ACC112 (cell line): ENCODE measurements around the gene PPP4R3A.
"Not testable (repeated sequence)": the region's sequence is repeated elsewhere in the genome, so short reads cannot be mapped to it uniquely, and the experiment has no call there.

ENCODE experiments used
- H2AFZ ChIP-seq: fragments of 200-600 bp; sonication (generic); one replicate; pipeline ENCODE4 v1.6.0; 2017; ENCODE audit warnings: antibody characterized with exemption, low read length; ENCODE audit not compliant: unreplicated experiment
- H3K27ac ChIP-seq: fragments of 200-600 bp; sonication (generic); 2 replicates; pipeline ENCODE4 v1.5.1; 2014; ENCODE audit warnings: low read depth, mild to moderate bottlenecking, antibody characterized with exemption, low read length, moderate library complexity
- H3K27me3 ChIP-seq: fragments of 200-600 bp; sonication (generic); 2 replicates; pipeline ENCODE4 v1.6.1; 2014; ENCODE audit warnings: mild to moderate bottlenecking, antibody characterized with exemption, low read length, moderate library complexity, mixed read lengths; ENCODE audit not compliant: insufficient read depth
- H3K36me3 ChIP-seq: fragments of 200-600 bp; sonication (generic); 2 replicates; pipeline ENCODE4 v1.6.1; 2016; ENCODE audit warnings: mild to moderate bottlenecking, antibody characterized with exemption, low read length, moderate library complexity, mixed read lengths; ENCODE audit not compliant: insufficient read depth
- H3K4me1 ChIP-seq: fragments of 200-600 bp; sonication (generic); one replicate; pipeline ENCODE4 v1.6.1; 2016; ENCODE audit warnings: low read length, mixed read lengths; ENCODE audit not compliant: insufficient read depth, unreplicated experiment, control insufficient read depth
- H3K4me3 ChIP-seq: fragments of 200-600 bp; sonication (generic); 2 replicates; pipeline ENCODE4 v1.5.1; 2014; ENCODE audit warnings: mild to moderate bottlenecking, low read depth, low read length
- H3K79me2 ChIP-seq: fragments of 200-600 bp; sonication (generic); one replicate; pipeline ENCODE4 v1.6.0; 2016; ENCODE audit warnings: low read length; ENCODE audit not compliant: control insufficient read depth, unreplicated experiment, insufficient read depth

PPP4R3A gene

GRCh38 chr14:91417120-91417982, 92.8 kb downstream of the PPP4R3A start, which contains the start of gene CCDC88C:
Gene CCDC88C (minus strand): TSS chr14:91417820. CDS start chr14:91417690, 130 bp downstream.
- no peaks in the 10 kb centered on the region for H3K36me3 ChIP-seq
- H3K79me2 ChIP-seq: no peaks in the 10 kb centered on the region
- no peaks in the 10 kb centered on the region for H3K27me3 ChIP-seq
- H3K27ac ChIP-seq: no peak within 1 kb of the TSS
- peaks cover 11% of the 10 kb centered on the region for H3K4me1 ChIP-seq
- H2AFZ ChIP-seq: peak within 1 kb of the TSS; percentile 97
- H3K4me3 ChIP-seq: peak within 1 kb of the TSS; percentile 86

DNA sequence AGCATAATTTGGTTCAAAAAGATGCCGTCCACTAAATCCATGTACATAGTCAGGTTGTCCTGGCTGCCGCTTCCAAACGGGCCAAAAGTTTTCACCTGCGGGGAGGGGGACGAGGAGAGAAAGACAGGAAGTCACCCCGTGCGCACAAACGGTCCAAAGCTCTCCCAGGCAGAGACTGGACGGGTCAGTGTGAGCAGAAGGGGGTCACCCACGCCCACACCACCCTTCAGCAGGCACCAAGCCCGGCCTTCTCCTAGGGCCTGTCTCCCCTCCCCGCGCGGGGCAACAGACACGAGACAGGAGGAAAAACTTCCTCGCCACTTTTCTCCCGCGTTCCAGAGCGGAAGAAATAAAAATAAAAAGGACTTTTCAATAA, 93.4 kb downstream of the PPP4R3A start:
- H3K4me3 ChIP-seq: peak overlapping the region; percentile 86
- no peak overlapping the region for H3K27ac ChIP-seq
- no peaks in the 10 kb centered on the region for H3K27me3 ChIP-seq
- H3K79me2 ChIP-seq: no peaks in the 10 kb centered on the region
- no peak overlapping the region for H2AFZ ChIP-seq
- peaks cover 11% of the 10 kb centered on the region for H3K4me1 ChIP-seq
- no peaks in the 10 kb centered on the region for H3K36me3 ChIP-seq

- H3K36me3 ChIP-seq: no peaks in the 10 kb centered on the region
- H3K4me1 ChIP-seq: peaks cover 8% of the 10 kb centered on the region
- no peaks in the 10 kb centered on the region for H3K79me2 ChIP-seq
- no peak overlapping the region for H2AFZ ChIP-seq
- no peaks in the 10 kb centered on the region for H3K27me3 ChIP-seq
- peak overlapping the region; percentile 86; the same call in 1 of the 2 replicates for H3K4me3 ChIP-seq
- H3K27ac ChIP-seq: no peak overlapping the region
Observed at GRCh38 chr14:91415794-91416743, 94.0 kb downstream of the PPP4R3A start.

DNA sequence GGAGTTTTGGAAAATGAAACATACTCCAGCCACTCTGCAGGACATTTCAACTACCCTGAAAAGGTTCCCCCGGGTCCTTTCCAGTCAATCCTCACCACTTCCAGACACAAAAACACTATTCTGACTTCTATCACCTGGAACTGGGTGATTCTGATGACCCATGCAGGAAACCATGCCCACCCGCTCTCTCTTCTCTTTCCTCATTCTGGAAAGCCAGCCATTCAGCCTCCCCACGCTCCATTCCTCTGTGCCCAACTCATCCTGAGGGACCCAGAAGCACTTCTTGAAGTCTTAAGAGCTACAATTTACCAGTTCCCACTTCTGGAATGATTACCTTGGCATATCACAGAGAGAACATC, 95.7 kb downstream of the PPP4R3A start:
- H3K27ac ChIP-seq: no peak overlapping the region
- no peaks in the 10 kb centered on the region for H3K36me3 ChIP-seq
- H3K4me3 ChIP-seq: no peak overlapping the region
- H3K4me1 ChIP-seq: peaks cover 7% of the 10 kb centered on the region
- no peak overlapping the region for H2AFZ ChIP-seq
- H3K27me3 ChIP-seq: no peaks in the 10 kb centered on the region
- no peaks in the 10 kb centered on the region for H3K79me2 ChIP-seq

GRCh38 chr14:91413547-91414474, 96.3 kb downstream of the PPP4R3A start:
- Histone ChIP-seq H3K4me1 (peaks cover 7% of the 10 kb centered on the region), H3K27me3 (no peaks in the 10 kb centered on the region), H3K4me3 (no peak overlapping the region), H3K36me3 (no peaks in the 10 kb centered on the region), H3K79me2 (no peaks in the 10 kb centered on the region), H3K27ac (no peak overlapping the region), H2AFZ (no peak overlapping the region)

- Histone ChIP-seq H3K4me3 (no peak overlapping the region), H3K27ac (no peak overlapping the region), H3K79me2 (no peaks in the 10 kb centered on the region), H3K27me3 (no peaks in the 10 kb centered on the region), H2AFZ (no peak overlapping the region), H3K4me1 (peaks cover 7% of the 10 kb centered on the region), H3K36me3 (no peaks in the 10 kb centered on the region)
Observed at GRCh38 chr14:91412939-91413338, 97.2 kb downstream of the PPP4R3A start.

DNA sequence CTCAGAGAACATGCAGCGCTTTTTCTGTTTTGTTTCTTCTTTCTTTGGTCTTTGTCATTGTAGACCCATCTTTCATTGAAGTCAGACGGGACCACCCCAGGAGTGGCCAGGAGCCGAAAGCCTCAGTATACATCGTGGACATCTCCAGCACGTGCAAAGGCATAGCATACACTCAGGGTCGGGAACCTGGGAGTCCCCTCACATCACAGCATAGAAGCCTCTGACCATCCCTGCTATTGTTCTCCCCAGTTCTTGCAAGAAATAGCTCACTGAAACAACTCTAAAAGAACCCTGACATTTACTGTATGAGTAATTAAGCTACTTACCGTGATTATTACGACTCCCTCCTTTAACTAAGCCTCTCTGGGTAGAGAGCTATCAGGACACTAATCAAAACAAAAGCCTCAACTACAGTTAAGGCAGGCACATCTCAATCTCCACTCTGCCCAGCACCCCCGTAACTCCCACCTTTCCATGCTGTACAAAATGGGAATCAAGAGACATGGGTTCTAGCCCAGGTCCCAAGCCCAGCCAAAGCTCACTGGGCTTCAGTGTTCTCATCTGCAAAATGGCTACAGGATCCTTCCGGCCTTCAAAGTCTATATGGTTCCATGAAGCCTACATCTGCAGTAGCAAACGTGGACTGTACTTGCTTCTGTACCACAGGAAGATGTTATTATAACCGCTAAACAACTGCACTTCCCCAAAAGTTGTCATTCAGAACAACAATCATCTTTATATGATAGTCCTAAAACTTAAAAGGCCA, 99.2 kb downstream of the PPP4R3A start:
- Histone ChIP-seq H3K27ac (no peak overlapping the region), H3K27me3 (no peaks in the 10 kb centered on the region), H3K79me2 (no peaks in the 10 kb centered on the region), H2AFZ (no peak overlapping the region), H3K4me1 (no peaks in the 10 kb centered on the region), H3K4me3 (no peak overlapping the region), H3K36me3 (no peaks in the 10 kb centered on the region)

DNA sequence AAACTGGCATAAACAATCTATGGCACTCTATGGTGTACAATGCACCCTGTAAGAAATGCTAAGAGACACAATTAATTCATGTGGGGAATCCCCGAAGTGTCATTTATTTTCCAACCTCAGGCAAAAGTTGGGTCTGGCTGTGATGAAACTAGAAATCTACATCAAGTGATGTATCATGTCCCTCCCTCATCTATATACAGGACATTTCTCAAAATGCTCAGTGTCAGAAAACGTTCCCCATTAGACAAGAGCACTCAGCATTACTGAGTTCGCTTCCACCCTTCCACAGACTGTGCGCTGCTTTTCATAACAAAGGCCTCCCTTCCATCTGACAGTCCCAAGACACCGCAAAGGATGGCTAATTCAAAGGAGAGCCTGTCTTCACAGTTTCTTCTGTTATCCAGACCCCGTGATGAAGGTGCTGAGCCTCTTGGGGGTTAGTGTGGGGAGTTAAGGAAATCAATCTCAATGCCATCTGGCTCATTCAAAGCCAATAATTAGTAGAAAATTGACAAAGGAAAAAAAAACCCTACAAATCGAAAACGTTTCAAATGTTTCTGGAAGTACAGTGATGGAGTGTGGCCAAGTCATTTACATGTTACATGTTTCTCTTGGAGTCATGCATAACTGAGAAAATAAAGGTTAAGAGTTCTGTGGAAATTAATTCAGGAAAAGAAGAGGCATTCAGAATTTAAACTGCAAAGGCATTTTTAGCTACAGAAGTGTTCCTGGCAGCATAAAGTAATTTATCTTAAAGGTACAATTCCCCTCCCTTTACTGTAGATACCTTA, 100.0 kb downstream of the PPP4R3A start:
- Histone ChIP-seq H3K27ac (no peak overlapping the region), H3K4me3 (no peak overlapping the region), H3K4me1 (no peaks in the 10 kb centered on the region), H3K27me3 (no peaks in the 10 kb centered on the region), H3K36me3 (no peaks in the 10 kb centered on the region), H2AFZ (no peak overlapping the region), H3K79me2 (no peaks in the 10 kb centered on the region)

GRCh38 chr14:91409240-91409639, 100.9 kb downstream of the PPP4R3A start:
- not testable (repeated sequence) for H3K27me3 ChIP-seq, H3K4me1 ChIP-seq, H3K79me2 ChIP-seq, H3K36me3 ChIP-seq, H3K4me3 ChIP-seq, H3K27ac ChIP-seq, H2AFZ ChIP-seq
